SK-N-SH treated with all-trans-retinoic acid at 6 μM for 48 hours (cell line): ENCODE results near the gene NFKBIZ.

ENCODE experiments used
- CSDC2 ChIP-seq: fragments of 250-450 bp; sonication (Bioruptor Pico); IDR thresholded peaks from 2 replicates; pipeline ENCODE4 v1.5.0; 2020; ENCODE audit warnings: mild to moderate bottlenecking, moderate library complexity
- CSRNP3 ChIP-seq: fragments of 250-450 bp; sonication (Bioruptor Pico); IDR thresholded peaks from 2 replicates; pipeline ENCODE4 v1.5.1; 2021; ENCODE audit warnings: mild to moderate bottlenecking, moderate library complexity
- OSR1 ChIP-seq: fragments of 250-450 bp; sonication (Bioruptor Pico); IDR thresholded peaks from 2 replicates; pipeline ENCODE4 v1.8.0; 2022; ENCODE audit warnings: moderate library complexity, mild to moderate bottlenecking, inconsistent platforms
- POU6F1 ChIP-seq: fragments of 250-450 bp; sonication (Bioruptor Pico); IDR thresholded peaks from 2 replicates; pipeline ENCODE4 v1.8.0; 2021; ENCODE audit warnings: low read depth, mild to moderate bottlenecking, moderate library complexity, borderline replicate concordance
- PPARA ChIP-seq: fragments of 250-450 bp; sonication (Bioruptor Pico); IDR thresholded peaks from 2 replicates; pipeline ENCODE4 v1.5.0; 2020; ENCODE audit warnings: mild to moderate bottlenecking, borderline replicate concordance
- TCF4 ChIP-seq: fragments of 250-450 bp; sonication (Bioruptor Pico); IDR thresholded peaks from 2 replicates; pipeline ENCODE4 v1.8.0; 2021; ENCODE audit warnings: mild to moderate bottlenecking, moderate library complexity, borderline replicate concordance
- ZC3H10 ChIP-seq: fragments of 250-450 bp; sonication (Bioruptor Pico); IDR thresholded peaks from 2 replicates; pipeline ENCODE4 v1.5.1; 2021; ENCODE audit warnings: mild to moderate bottlenecking, moderate library complexity
- ZFP3 ChIP-seq: fragments of 250-450 bp; sonication (Bioruptor Pico); IDR thresholded peaks from 2 replicates; pipeline ENCODE4 v1.5.0; 2020; ENCODE audit warnings: mild to moderate bottlenecking, moderate library complexity
- ZFP30 ChIP-seq: fragments of 450-650 bp; formaldehyde crosslinking; IDR thresholded peaks from 2 replicates; pipeline ENCODE4 v1.5.0; 2022; ENCODE audit warnings: mild to moderate bottlenecking, moderate library complexity
- ZNF70 ChIP-seq: fragments of 450-650 bp; formaldehyde crosslinking; IDR thresholded peaks from 2 replicates; pipeline ENCODE4 v1.5.0; 2020; ENCODE audit warnings: mild to moderate bottlenecking, moderate library complexity
- TF ChIP-seq, protein P1 (sequence below): fragments of 250-450 bp; sonication (Bioruptor Pico); IDR thresholded peaks from 2 replicates; pipeline ENCODE4 v1.8.0; 2020; ENCODE audit warnings: mild to moderate bottlenecking, moderate library complexity, borderline replicate concordance

- TF ChIP-seq ZC3H10 (CRISPR knock-in tag) (no peak), CSRNP3 (no peak), POU6F1 (no peak), ZFP3 (CRISPR knock-in tag) (no peak), CSDC2 (CRISPR knock-in tag) (no peak), TCF4 (CRISPR knock-in tag) (no peak), OSR1 (CRISPR knock-in tag) (no peak), ZNF70 (no peak), ZFP30 (no peak), PPARA (CRISPR knock-in tag) (no peak)
- TF ChIP-seq, protein P1, sequence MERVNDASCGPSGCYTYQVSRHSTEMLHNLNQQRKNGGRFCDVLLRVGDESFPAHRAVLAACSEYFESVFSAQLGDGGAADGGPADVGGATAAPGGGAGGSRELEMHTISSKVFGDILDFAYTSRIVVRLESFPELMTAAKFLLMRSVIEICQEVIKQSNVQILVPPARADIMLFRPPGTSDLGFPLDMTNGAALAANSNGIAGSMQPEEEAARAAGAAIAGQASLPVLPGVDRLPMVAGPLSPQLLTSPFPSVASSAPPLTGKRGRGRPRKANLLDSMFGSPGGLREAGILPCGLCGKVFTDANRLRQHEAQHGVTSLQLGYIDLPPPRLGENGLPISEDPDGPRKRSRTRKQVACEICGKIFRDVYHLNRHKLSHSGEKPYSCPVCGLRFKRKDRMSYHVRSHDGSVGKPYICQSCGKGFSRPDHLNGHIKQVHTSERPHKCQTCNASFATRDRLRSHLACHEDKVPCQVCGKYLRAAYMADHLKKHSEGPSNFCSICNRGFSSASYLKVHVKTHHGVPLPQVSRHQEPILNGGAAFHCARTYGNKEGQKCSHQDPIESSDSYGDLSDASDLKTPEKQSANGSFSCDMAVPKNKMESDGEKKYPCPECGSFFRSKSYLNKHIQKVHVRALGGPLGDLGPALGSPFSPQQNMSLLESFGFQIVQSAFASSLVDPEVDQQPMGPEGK = no peak
Observed at GRCh38 chr3:101879102-101879501, 29.8 kb downstream of the NFKBIZ start.
